Lower leg skin (tissue), 4 donors: ENCODE data around the gene GPC5. TPM values are rescaled to one million over a fixed set of nuclear protein-coding genes. Genes with fewer than 3 reads are reported as not detected.

Source experiments
- DNase-seq, 2 donors: peaks; one replicate each; pipeline ENCODE4 v3.0.0-alpha.2; 2019; ENCODE audit warnings: low spot score in 2 of 2
- H3K4me3 ChIP-seq: fragments of 200-600 bp; sonication (generic); 2 replicates; pipeline ENCODE4 v1.5.1; 2017; ENCODE audit warnings: mild to moderate bottlenecking, low read depth; ENCODE audit not compliant: poor library complexity, severe bottlenecking
- CTCF ChIP-seq, 3 donors: fragments of 450-650 bp; IDR thresholded peaks; one replicate each; pipeline ENCODE4 v1.5.1; 2016; ENCODE audit warnings: antibody characterized with exemption in 3 of 3, mild to moderate bottlenecking in 3 of 3, moderate library complexity in 2 of 3
- POLR2A ChIP-seq, 2 donors: fragments of 450-650 bp; IDR thresholded peaks; one replicate each; pipeline ENCODE4 v1.6.1; 2016 to 2017; ENCODE audit warnings: antibody characterized with exemption in 2 of 2, mild to moderate bottlenecking in 1 of 2, moderate library complexity in 1 of 2
- WGBS, 2 donors: methylation state at CpG; one replicate each; pipeline ENCODE4 v1.1.5; 2018; 5-methylcytosine and 5-hydroxymethylcytosine counted together
- intact Hi-C: fragments of 100-400 bp; cut with DNase I; formaldehyde crosslinking; loops from one replicate; pipeline ENCODE4 v1.15.0; 2023; ENCODE audit warnings: low total_unique reads
- total RNA-seq, 4 donors: library from RNA; depleted of rRNA; stranded (reverse); fragments of >200 nt; gene quantifications; one replicate each; pipeline ENCODE4 v1.1.0, GENCODE V29; 2016

Gene GPC5
- total RNA-seq, 4 donors from 2014 or later: 0.46 to 1.3 (median 0.82) TPM

- TF ChIP-seq POLR2A (IDR thresholded peaks at IDR 0.05) (no peak), CTCF (IDR thresholded peaks at IDR 0.05) (no peak)
- DNase-seq: no peak
- 47 to 49% methylated on average over 3 of the region's 3 CpGs for WGBS, 2 donors
- intact Hi-C loops: no loop called here
- no peak overlapping the region for H3K4me3 ChIP-seq
These were observed 124.7 kb downstream of the GPC5 start for GRCh38 chr13:91523116-91523515.

GRCh38 chr13:91526543-91527033 is 128.2 kb downstream of the GPC5 start:
- WGBS, 2 donors: 74 to 80% methylated on average over 3 of the region's 3 CpGs
- H3K4me3 ChIP-seq: no peak overlapping the region
- TF ChIP-seq POLR2A (IDR thresholded peaks at IDR 0.05) (no peak), CTCF (IDR thresholded peaks at IDR 0.05) (no peak)
- intact Hi-C loops: no loop called here
- DNase-seq: no peak

GRCh38 chr13:91529739-91530482 is 131.5 kb downstream of the GPC5 start:
- H3K4me3 ChIP-seq: no peak overlapping the region
- WGBS, 2 donors: 85 to 87% methylated on average over 3 of the region's 3 CpGs
- TF ChIP-seq CTCF (IDR thresholded peaks at IDR 0.05) (no peak), POLR2A (IDR thresholded peaks at IDR 0.05) (no peak)
- DNase-seq: no peak
- intact Hi-C loops: no loop called here

- WGBS, 2 donors: 45 to 56% methylated on average over 2 of the region's 2 CpGs
- intact Hi-C loops: no loop called here
- no peak for DNase-seq
- no peak for TF ChIP-seq CTCF (IDR thresholded peaks at IDR 0.05)
- no peak for TF ChIP-seq POLR2A (IDR thresholded peaks at IDR 0.05)
- H3K4me3 ChIP-seq: no peak overlapping the region
These were observed 133.2 kb downstream of the GPC5 start for GRCh38 chr13:91531646-91532045.

- H3K4me3 ChIP-seq: no peak overlapping the region
- no peak for TF ChIP-seq POLR2A (IDR thresholded peaks at IDR 0.05)
- WGBS, 2 donors: 59 to 61% methylated on average over 2 of the region's 2 CpGs
- DNase-seq: no peak
- intact Hi-C loops: no loop called here
These were observed 134.9 kb downstream of the GPC5 start for GRCh38 chr13:91533354-91533753.

GRCh38 chr13:91534996-91535395 is 136.6 kb downstream of the GPC5 start:
- intact Hi-C loops: no loop called here
- no peak for DNase-seq
- WGBS, 2 donors: 87 to 89% methylated on average over 2 of the region's 2 CpGs

More at GRCh38 chr13:91534996-91535395, 136.6 kb downstream of the GPC5 start:
- H3K4me3 ChIP-seq: no peak overlapping the region
- no peak for TF ChIP-seq POLR2A (IDR thresholded peaks at IDR 0.05)
- TF ChIP-seq CTCF (IDR thresholded peaks at IDR 0.05): no peak
